ENCODE results near the gene MATCAP1. TPM values are rescaled to one million over a fixed set of nuclear protein-coding genes. Genes with fewer than 3 reads are reported as not detected.
A peak's percentile ranks its signal among the peaks of the same experiment; 100 is the strongest.

Gene MATCAP1
- total RNA-seq, 2 experiments from 2014 or later, result 21.9 to 24.0 TPM

DNA sequence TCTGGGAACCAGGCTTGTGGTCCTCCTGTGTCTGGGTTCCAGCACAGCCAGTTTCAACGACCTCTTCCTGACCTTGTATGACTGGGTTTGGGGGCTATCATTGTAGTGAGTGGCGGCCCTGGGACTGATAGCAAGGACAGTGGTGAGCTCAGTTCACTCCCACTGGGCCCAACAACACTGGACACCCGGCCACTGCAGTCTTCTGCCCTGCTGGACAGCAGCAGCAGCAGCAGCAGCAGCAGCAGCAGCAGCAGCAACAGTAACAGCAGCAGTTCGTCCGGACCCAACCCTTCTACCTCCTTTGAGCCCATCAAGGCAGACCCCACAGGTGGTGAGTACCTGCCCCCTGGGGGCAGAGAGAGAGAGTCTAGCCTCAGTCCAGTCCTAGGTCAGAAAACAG lies 11.9 kb upstream of the MATCAP1 start:
- Mint-ChIP-seq H3K4me3 (no peak overlapping the region), H3K9me3 (no peaks in the 10 kb centered on the region), H3K4me1 (ENCODE audit: low read depth) (peaks cover 43% of the 10 kb centered on the region), H3K36me3 (ENCODE audit: low read depth) (peaks cover 28% of the 10 kb centered on the region), H3K27me3 (ENCODE audit: low read depth) (no peaks in the 10 kb centered on the region), H3K27ac (no peak overlapping the region)
- CTCF ChIA-PET, result interaction anchor here (0.9 kb wide), 1 partner anchor 234 kb away, joined by 3 read pairs; no protein-coding TSS in a partner anchor
- intact Hi-C loops (cut with micrococcal nuclease), result no loop called here
- no peak for DNase-seq

DNA sequence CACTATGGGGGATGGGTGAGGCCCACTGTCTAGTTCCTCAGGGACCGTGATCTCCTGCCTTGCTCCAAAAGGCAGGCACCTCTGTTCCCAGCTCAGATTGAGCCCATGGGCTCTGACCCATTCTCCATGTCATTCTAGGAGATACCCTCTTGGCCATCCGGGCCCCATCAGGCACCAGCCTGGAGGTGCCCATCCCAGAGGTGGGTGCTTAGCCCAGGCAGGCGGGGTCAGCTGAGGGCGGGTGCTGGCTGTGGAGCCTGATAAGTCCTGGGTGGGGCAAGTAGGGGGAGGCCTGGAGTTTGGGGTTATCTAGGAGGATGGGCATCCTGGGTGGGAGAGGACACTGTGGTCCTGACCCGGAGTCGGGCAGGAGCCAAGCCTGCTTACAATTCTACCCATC lies 10.5 kb upstream of the MATCAP1 start:
- H3K9me3 Mint-ChIP-seq, result no peaks in the 10 kb centered on the region
- H3K27me3 Mint-ChIP-seq (ENCODE audit: low read depth), result no peaks in the 10 kb centered on the region
- H3K4me1 Mint-ChIP-seq (ENCODE audit: low read depth), result peaks cover 43% of the 10 kb centered on the region
- peaks cover 25% of the 10 kb centered on the region for H3K36me3 Mint-ChIP-seq (ENCODE audit: low read depth)
- DNase-seq, result no peak
- CTCF ChIA-PET, result interaction anchor here (1.7 kb wide), 1 partner anchor 10 kb away, joined by 6 read pairs; no protein-coding TSS in a partner anchor
- peak overlapping the region; percentile 86 for H3K4me3 Mint-ChIP-seq
- H3K27ac Mint-ChIP-seq, result no peak overlapping the region
- intact Hi-C loops (cut with micrococcal nuclease), result no loop called here

DNA sequence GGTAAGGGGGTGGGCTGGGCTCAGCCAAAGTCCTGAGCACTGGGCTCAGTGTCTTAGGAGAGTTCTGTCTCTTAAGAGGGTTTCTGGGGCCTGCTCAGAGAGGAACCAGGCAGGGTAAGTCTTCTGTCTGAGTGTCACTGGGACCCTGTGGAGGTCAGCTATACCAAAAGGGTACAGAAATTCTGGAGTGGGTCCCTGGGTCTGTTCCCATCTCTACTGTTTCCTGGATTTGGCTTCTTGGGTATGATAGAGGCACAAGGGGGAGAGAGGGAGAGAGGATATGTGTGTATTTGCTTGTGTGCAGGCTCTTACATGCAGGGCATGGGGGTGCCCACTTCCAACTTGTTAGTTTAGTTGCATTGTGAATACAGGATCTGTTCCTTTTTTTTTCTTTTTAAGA lies 9.8 kb upstream of the MATCAP1 start:
- Mint-ChIP-seq H3K9me3 (no peaks in the 10 kb centered on the region), H3K27me3 (ENCODE audit: low read depth) (no peaks in the 10 kb centered on the region), H3K4me3 (peak overlapping the region; percentile 86), H3K36me3 (ENCODE audit: low read depth) (peaks cover 25% of the 10 kb centered on the region), H3K27ac (no peak overlapping the region), H3K4me1 (ENCODE audit: low read depth) (peaks cover 43% of the 10 kb centered on the region)
- no peak for DNase-seq
- CTCF ChIA-PET, result interaction anchor here (0.6 to 1.7 kb wide), 3 partner anchors 9 to 216 kb away, joined by 3 to 6 read pairs (median 3); no protein-coding TSS in a partner anchor
- intact Hi-C loops (cut with micrococcal nuclease), result no loop called here

DNA sequence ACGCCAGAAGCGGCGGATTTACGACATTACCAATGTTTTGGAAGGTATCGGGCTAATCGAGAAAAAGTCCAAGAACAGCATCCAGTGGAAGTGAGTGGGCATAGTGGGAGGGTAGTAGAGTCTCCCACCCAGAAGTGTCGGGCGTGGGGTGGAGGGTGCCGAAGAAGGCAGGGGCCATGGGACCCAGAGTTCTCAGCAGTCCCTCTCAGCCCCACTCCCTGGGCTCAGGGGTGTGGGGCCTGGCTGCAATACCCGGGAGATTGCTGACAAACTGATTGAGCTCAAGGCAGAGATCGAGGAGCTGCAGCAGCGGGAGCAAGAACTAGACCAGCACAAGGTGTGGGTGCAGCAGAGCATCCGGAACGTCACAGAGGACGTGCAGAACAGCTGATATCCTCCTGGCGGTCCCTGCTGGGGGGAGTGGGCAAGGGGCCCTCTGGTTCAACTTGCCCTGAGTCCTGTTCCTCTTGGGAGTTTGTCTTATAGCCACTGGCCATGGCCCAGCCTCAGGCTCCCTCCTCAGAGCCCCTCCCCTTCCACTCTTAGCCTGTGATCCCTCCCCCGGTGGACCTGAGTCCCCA lies 9.1 kb upstream of the MATCAP1 start:
- Mint-ChIP-seq H3K4me3 (peak overlapping the region; percentile 86), H3K36me3 (ENCODE audit: low read depth) (peaks cover 22% of the 10 kb centered on the region), H3K27me3 (ENCODE audit: low read depth) (no peaks in the 10 kb centered on the region), H3K4me1 (ENCODE audit: low read depth) (peaks cover 43% of the 10 kb centered on the region), H3K27ac (peak overlapping the region; percentile 69), H3K9me3 (no peaks in the 10 kb centered on the region)
- intact Hi-C loops (cut with micrococcal nuclease), result loop anchor here (1.0 kb wide), 4 partner anchors 10 to 51 kb away; partner anchors contain the start of genes MATCAP1 and TMEM208
- CTCF ChIA-PET, result interaction anchor here (1.0 to 1.2 kb wide), 3 partner anchors 86 to 216 kb away, joined by 3 read pairs; no protein-coding TSS in a partner anchor
- DNase-seq, result no peak

- peaks cover 22% of the 10 kb centered on the region for H3K36me3 Mint-ChIP-seq (ENCODE audit: low read depth)
- no peaks in the 10 kb centered on the region for H3K27me3 Mint-ChIP-seq (ENCODE audit: low read depth)
- peak; percentile 91 for DNase-seq
- peaks cover 43% of the 10 kb centered on the region for H3K4me1 Mint-ChIP-seq (ENCODE audit: low read depth)
- intact Hi-C loops (cut with micrococcal nuclease), result loop anchor here (1.0 kb wide), 4 partner anchors 9 to 52 kb away; partner anchors contain the start of genes MATCAP1 and TMEM208
- CTCF ChIA-PET, result interaction anchor here (1.0 to 1.2 kb wide), 3 partner anchors 87 to 215 kb away, joined by 3 read pairs; no protein-coding TSS in a partner anchor
- H3K27ac Mint-ChIP-seq, result peak within 1 kb of the TSS; percentile 80
- H3K9me3 Mint-ChIP-seq, result no peaks in the 10 kb centered on the region
- H3K4me3 Mint-ChIP-seq, result peak within 1 kb of the TSS; percentile 86
Observed at GRCh38 chr16:67191995-67192681, 8.4 kb upstream of the MATCAP1 start, which contains the start of gene E2F4. TSS of gene E2F4 (plus strand) at chr16:67192155. CDS start at chr16:67192228, 73 bp downstream.

- CTCF ChIA-PET, result interaction anchor here (1.2 kb wide), 1 partner anchor 174 kb away, joined by 3 read pairs; no protein-coding TSS in a partner anchor
- H3K4me1 Mint-ChIP-seq (ENCODE audit: low read depth), result peaks cover 39% of the 10 kb centered on the region
- H3K4me3 Mint-ChIP-seq, result peak overlapping the region; percentile 86
- peak overlapping the region; percentile 80 for H3K27ac Mint-ChIP-seq
- H3K27me3 Mint-ChIP-seq (ENCODE audit: low read depth), result no peaks in the 10 kb centered on the region
- H3K9me3 Mint-ChIP-seq, result no peaks in the 10 kb centered on the region
- intact Hi-C loops (cut with micrococcal nuclease), result no loop called here
- H3K36me3 Mint-ChIP-seq (ENCODE audit: low read depth), result peaks cover 16% of the 10 kb centered on the region
- DNase-seq, result no peak
Observed at GRCh38 chr16:67191411-67191994, 7.7 kb upstream of the MATCAP1 start.

- H3K27ac Mint-ChIP-seq, result peak overlapping the region; percentile 80
- no peak for DNase-seq
- no peaks in the 10 kb centered on the region for H3K9me3 Mint-ChIP-seq
- no peaks in the 10 kb centered on the region for H3K27me3 Mint-ChIP-seq (ENCODE audit: low read depth)
- intact Hi-C loops (cut with micrococcal nuclease), result no loop called here
- H3K4me3 Mint-ChIP-seq, result peak overlapping the region; percentile 86
- H3K4me1 Mint-ChIP-seq (ENCODE audit: low read depth), result peaks cover 34% of the 10 kb centered on the region
- CTCF ChIA-PET, result interaction anchor here (1.0 kb wide), 1 partner anchor 8 kb away, joined by 3 read pairs; no protein-coding TSS in a partner anchor
- H3K36me3 Mint-ChIP-seq (ENCODE audit: low read depth), result peaks cover 11% of the 10 kb centered on the region
Observed at GRCh38 chr16:67190448-67191399, 7.0 kb upstream of the MATCAP1 start.

GRCh38 chr16:67190041-67190440 lies 6.3 kb upstream of the MATCAP1 start, which contains the start of gene EXOC3L1:
TSS of gene EXOC3L1 (minus strand) at chr16:67190136. CDS start at chr16:67189676, 460 bp downstream.
- no peaks in the 10 kb centered on the region for H3K9me3 Mint-ChIP-seq
- H3K36me3 Mint-ChIP-seq (ENCODE audit: low read depth), result peaks cover 7% of the 10 kb centered on the region
- H3K27ac Mint-ChIP-seq, result no peak within 1 kb of the TSS
- CTCF ChIA-PET, result interaction anchor here (1.0 kb wide), 1 partner anchor 8 kb away, joined by 3 read pairs; no protein-coding TSS in a partner anchor
- intact Hi-C loops (cut with micrococcal nuclease), result no loop called here
- no peak within 1 kb of the TSS for H3K4me3 Mint-ChIP-seq
- H3K27me3 Mint-ChIP-seq (ENCODE audit: low read depth), result peaks cover 5% of the 10 kb centered on the region
- no peak for DNase-seq
- peaks cover 35% of the 10 kb centered on the region for H3K4me1 Mint-ChIP-seq (ENCODE audit: low read depth)

DNA sequence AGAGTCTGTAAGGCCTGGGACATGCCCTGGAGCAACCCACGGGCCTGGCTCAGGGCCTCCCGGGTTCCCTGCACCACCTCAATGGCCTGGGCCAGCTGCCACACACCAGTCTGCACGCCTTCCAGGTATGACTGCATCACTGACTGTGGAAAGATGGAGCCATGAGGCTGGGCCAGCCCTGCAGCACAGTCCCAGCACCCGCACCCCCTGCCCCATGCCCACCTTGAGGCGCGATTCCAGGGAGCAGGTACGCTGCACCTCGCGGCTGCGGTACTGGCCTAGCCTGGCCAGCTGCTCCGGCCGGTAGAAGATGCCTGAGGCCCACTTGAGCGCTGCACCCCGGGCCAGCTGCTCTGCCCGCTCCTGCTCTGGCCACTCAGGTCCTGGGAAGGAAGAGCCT lies 5.0 kb upstream of the MATCAP1 start:
- DNase-seq, result no peak
- H3K27ac Mint-ChIP-seq, result no peak overlapping the region
- intact Hi-C loops (cut with micrococcal nuclease), result no loop called here
- H3K4me3 Mint-ChIP-seq, result no peak overlapping the region
- H3K27me3 Mint-ChIP-seq (ENCODE audit: low read depth), result peaks cover 6% of the 10 kb centered on the region
- peaks cover 5% of the 10 kb centered on the region for H3K36me3 Mint-ChIP-seq (ENCODE audit: low read depth)
- CTCF ChIA-PET, result interaction anchor here (1.6 kb wide), 1 partner anchor 171 kb away, joined by 4 read pairs; no protein-coding TSS in a partner anchor
- H3K4me1 Mint-ChIP-seq (ENCODE audit: low read depth), result peaks cover 29% of the 10 kb centered on the region
- H3K9me3 Mint-ChIP-seq, result no peaks in the 10 kb centered on the region

GRCh38 chr16:67188323-67188722 lies 4.6 kb upstream of the MATCAP1 start:
- H3K4me3 Mint-ChIP-seq, result no peak overlapping the region
- H3K36me3 Mint-ChIP-seq (ENCODE audit: low read depth), result peaks cover 4% of the 10 kb centered on the region
- no peak overlapping the region for H3K27ac Mint-ChIP-seq
- CTCF ChIA-PET, result interaction anchor here (1.6 kb wide), 1 partner anchor 170 kb away, joined by 4 read pairs; no protein-coding TSS in a partner anchor
- H3K9me3 Mint-ChIP-seq, result no peaks in the 10 kb centered on the region
- H3K27me3 Mint-ChIP-seq (ENCODE audit: low read depth), result peaks cover 6% of the 10 kb centered on the region
- peaks cover 24% of the 10 kb centered on the region for H3K4me1 Mint-ChIP-seq (ENCODE audit: low read depth)
- intact Hi-C loops (cut with micrococcal nuclease), result no loop called here
- DNase-seq, result no peak

- peaks cover 6% of the 10 kb centered on the region for H3K27me3 Mint-ChIP-seq (ENCODE audit: low read depth)
- CTCF ChIA-PET, result interaction anchor here (0.8 kb wide), 1 partner anchor 33 kb away, joined by 3 read pairs; no protein-coding TSS in a partner anchor
- DNase-seq, result no peak
- H3K27ac Mint-ChIP-seq, result no peak overlapping the region
- intact Hi-C loops (cut with micrococcal nuclease), result no loop called here
- peaks cover 14% of the 10 kb centered on the region for H3K4me1 Mint-ChIP-seq (ENCODE audit: low read depth)
- H3K9me3 Mint-ChIP-seq, result no peaks in the 10 kb centered on the region
- no peak overlapping the region for H3K4me3 Mint-ChIP-seq
- no peaks in the 10 kb centered on the region for H3K36me3 Mint-ChIP-seq (ENCODE audit: low read depth)
Observed at GRCh38 chr16:67187175-67187890, 3.6 kb upstream of the MATCAP1 start.
